ENCODE data around the gene ITGA5.
A peak's percentile ranks its signal among the peaks of the same experiment; 100 is the strongest.

GRCh38 chr12:54370171-54370730 is 48.8 kb downstream of the ITGA5 start:
- TF ChIP-seq CTCF (IDR thresholded peaks at IDR 0.05) (peak; percentile 80 to 96 (median 92)), POLR2AphosphoS5 (IDR thresholded peaks at IDR 0.05) (peak; percentile 64)

All from prostate gland (tissue), 2 donors.